ENCODE measurements around the gene PRRG2.

DNA sequence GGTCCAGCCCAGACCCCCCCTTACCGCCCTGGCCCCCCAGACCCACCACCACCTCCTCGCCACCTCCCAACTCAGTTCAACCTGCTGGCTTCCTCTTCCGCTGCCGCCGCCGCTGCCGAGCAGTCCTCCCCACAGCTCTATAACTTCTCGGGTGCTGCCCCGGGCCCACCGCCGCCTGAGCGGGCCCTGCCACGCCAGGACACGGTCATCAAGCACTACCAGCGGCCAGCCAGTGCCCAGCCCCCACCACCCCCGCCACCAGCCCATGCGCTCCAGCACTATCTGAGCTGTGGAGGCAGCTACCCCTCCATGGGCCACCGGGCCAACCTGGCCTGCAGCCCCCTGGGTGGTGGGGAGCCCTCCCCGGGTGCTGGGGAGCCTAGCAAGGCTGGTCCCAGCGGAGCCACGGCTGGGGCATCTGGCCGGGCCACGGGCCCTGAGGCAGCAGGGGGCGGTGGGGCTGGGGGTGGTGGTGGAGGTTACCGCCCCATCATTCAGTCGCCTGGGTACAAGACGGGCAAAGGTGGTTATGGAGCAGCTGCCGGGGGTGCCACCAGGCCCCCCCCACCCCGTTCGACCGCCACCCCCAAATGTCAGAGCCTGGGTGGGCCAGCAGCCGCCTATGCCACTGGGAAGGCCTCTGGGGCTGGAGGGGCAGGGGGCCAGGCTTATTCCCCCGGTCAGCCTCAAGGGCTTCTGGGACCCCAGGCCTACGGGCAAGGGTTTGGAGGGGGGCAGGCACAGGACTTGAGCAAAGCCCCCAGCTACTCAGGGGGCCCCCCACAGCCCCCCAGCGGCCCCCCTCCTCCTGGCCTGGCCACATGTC, 14.1 kb downstream of the PRRG2 start:
- TF ChIP-seq, protein P1, sequence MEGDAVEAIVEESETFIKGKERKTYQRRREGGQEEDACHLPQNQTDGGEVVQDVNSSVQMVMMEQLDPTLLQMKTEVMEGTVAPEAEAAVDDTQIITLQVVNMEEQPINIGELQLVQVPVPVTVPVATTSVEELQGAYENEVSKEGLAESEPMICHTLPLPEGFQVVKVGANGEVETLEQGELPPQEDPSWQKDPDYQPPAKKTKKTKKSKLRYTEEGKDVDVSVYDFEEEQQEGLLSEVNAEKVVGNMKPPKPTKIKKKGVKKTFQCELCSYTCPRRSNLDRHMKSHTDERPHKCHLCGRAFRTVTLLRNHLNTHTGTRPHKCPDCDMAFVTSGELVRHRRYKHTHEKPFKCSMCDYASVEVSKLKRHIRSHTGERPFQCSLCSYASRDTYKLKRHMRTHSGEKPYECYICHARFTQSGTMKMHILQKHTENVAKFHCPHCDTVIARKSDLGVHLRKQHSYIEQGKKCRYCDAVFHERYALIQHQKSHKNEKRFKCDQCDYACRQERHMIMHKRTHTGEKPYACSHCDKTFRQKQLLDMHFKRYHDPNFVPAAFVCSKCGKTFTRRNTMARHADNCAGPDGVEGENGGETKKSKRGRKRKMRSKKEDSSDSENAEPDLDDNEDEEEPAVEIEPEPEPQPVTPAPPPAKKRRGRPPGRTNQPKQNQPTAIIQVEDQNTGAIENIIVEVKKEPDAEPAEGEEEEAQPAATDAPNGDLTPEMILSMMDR (IDR thresholded peaks at IDR 0.05) = no peak
- TF ChIP-seq REST (IDR thresholded peaks at IDR 0.05; ENCODE audit: insufficient read depth in 1 of 2, low read depth in 2 of 2, low read length in 1 of 2) (no peak), SIN3A (IDR thresholded peaks at IDR 0.05; ENCODE audit: borderline replicate concordance, insufficient read depth, low read depth, low read length) (no peak)
